HG02610 (cell line): ENCODE measurements around the gene MED12L.

ENCODE experiments used
- ATAC-seq: cut with Tn5 transposase; IDR thresholded peaks from one replicate; pipeline ENCODE4 v1.9.1; 2021; ENCODE audit warnings: mild to moderate bottlenecking, moderate library complexity; ENCODE audit not compliant: unreplicated experiment

MED12L gene

DNA sequence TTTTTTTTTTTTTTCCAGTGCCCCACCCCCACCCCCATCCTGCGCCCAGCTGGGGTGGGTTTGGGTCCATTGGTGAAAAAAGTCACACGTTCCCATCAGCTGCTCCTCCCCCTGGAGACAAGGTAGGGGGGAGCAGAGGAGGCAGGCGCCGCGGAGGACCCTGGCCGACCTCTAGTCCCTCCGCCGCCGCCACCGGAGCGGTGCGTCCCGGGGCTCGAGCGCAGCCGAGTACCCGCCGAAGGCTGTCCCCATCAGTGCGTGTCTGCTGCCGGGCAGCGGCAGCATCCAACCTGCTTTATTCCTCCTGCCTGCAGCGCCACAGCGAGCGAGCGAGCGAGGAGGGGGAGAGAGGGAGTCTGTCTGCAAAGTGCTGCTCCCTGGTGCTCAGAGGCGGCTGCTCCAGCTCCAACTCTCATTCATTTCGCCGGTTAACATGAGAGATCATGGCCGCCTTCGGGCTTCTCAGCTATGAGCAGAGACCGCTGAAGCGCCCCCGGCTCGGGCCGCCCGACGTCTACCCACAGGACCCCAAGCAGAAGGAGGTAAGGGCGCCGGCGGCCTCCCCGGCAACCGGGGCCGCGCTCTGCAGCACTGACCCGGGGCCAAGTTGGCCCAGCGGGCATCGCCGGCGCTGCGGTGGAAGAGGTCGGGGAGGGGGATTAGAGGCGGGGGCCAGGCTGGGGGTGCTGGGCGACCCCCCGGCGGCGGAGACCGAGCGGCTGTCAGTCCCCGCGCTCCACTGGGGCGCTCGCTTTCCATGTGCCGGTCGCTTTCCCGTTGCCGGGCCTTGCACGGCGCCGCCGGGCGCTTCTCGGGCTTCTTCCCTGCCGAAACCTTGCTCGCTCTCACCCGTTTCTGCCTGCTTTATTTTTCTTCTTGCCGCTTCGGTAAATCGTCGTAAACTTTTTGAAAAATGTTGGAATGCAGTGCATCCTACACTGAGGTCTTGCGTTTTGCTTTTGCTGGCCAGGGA lies 1.3 kb downstream of the MED12L start:
- peak; percentile 79 for ATAC-seq

- no peak for ATAC-seq
Measured at GRCh38 chr3:151087648-151088047, 2.2 kb downstream of the MED12L start.

- ATAC-seq: no peak
Measured at GRCh38 chr3:151091685-151092345, 6.4 kb downstream of the MED12L start.

- no peak for ATAC-seq
Measured at GRCh38 chr3:151093148-151093547, 7.7 kb downstream of the MED12L start.

- ATAC-seq: no peak
Measured at GRCh38 chr3:151093905-151094304, 8.4 kb downstream of the MED12L start.

DNA sequence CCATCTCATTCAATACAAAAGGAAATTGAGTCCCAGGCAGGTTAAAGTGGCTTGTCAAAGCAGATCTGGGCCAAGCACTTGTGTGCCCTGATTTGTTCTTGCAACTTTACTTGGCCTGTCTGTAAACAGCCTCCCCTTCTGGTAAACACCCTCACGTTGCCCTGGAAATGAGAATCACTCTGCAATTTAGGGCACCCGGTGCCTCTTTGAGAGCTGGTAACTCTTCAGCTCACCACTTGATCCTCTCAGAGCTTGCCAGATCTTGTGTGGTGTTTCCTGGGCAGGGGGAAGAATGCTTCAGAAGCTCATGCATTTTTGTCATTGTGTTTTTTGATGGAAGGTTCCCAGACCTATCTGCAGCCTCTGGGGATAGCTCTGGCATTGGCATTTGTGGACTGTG lies 11.3 kb downstream of the MED12L start:
- ATAC-seq: no peak

- ATAC-seq: no peak
Measured at GRCh38 chr3:151100076-151100475, 14.6 kb downstream of the MED12L start.

GRCh38 chr3:151101270-151101969 lies 16.0 kb downstream of the MED12L start:
- ATAC-seq: no peak

- no peak for ATAC-seq
Measured at GRCh38 chr3:151106311-151106710, 20.8 kb downstream of the MED12L start.

- no peak for ATAC-seq
Measured at GRCh38 chr3:151107177-151107576, 21.7 kb downstream of the MED12L start.

DNA sequence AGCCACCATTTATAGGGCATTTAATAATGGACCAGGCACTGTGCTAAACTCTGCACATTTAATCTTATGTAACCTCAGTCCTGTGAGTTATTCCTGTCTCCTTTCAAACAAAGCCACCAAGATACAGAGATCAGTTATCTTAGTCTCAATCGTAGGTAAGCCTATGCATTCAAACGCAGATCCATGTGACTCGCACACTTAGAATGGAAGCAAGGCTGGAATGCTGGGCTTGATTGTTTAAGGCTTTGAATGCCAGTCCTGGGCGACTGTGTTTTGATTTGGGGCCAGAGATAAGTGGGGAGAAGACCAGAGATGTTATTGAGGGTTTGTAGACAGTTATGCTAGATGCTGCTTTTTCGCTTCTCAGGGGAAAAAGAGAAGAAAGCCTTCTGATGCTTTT lies 22.2 kb downstream of the MED12L start:
- no peak for ATAC-seq

DNA sequence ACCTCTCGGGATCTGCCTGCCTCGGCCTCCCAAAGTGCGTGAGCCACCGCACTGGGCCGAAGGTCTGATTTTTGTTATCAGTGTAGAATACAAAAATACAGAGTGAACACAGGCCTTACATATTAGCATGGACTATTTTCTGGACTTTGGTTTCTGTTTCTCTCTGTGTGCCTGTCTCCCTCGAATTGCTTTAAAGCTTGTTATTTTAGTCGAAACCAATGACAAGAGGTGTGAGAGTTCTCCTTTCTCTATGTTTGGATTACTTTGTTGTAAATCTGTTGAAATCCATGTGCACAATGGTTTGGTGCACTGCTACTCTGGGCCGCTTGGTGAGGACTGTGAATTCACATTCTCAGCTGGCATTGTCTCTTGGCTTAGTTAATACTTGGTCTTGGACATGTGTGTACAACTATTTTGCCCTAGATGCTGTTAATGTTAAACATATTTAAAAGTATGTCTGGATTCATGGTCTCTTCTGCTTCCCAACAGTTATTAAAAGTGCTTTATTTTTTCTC lies 23.9 kb downstream of the MED12L start:
- ATAC-seq: no peak

DNA sequence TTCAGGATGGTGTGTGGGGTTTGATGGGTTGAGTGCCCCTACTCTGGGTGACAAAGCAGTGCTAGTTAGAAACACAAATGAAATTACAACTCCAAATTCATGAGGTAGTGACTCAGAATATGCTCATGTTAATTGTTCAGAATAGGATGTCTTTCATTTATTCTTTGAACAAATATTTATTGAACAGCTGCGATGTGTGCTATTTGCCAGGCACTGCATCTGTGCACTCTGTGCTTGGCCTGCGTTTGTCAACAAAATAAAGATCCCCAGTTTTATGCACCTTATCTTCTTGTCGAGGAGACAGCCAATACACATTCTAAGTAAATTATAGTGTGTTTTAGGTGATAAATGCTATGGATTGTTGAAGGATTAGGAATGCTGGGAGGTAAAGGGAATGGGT lies 27.3 kb downstream of the MED12L start:
- ATAC-seq: no peak

DNA sequence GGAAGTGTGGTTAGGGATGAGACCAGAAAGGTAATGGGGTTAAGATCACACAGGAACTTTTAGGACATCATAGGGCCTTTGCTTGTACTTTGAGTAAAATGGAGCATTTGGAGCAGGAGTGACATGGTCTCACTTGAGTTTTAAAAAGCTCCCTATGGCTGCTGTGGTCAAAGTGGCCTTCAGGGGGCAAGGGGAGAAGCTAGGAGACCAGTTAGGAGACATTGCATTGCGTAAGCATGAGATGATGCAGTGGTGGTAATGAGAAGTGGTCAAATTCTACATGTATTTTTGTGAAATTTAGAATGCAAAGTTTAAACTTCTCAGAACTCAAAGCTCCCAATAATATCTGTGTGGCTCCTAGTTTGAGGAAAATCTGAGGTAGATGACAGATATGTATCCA lies 27.9 kb downstream of the MED12L start:
- no peak for ATAC-seq

DNA sequence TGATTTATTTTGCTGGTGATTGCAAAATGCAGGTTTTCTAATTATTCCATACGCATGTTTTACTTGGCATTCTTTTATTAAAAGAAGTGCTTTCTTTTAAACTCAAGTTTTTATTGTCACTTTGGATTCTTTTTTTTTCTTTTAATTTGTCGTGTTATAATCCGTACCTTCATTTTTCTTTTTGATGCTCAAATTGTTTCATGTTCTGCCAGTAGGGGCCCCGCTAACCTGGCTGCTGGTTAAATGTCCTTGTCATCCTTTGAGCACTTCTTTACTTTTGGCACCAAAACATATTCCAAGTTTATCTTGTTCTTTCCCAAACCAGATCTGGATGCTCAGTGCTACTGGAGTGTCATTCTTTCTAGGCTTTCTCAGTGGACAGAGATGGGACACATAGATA lies 31.6 kb downstream of the MED12L start:
- no peak for ATAC-seq

DNA sequence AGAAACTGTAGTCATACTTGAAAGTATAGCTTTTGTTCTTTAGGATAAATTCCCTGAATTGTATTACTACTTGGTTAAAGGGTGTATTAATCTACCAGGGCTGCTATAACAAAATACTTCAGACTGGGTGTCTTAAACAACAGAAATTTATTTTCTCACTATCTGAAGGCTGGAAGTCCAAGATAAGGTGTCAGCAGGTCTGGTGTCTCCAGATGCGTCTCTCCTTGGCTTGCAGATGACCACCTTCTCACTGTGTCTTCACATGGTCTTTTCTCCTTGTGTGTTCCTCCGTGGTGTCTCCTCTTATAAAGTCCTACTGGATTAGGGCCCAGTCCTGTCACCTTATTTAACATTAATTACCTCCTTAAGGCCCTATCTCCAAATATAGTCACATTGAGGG lies 33.7 kb downstream of the MED12L start:
- no peak for ATAC-seq

GRCh38 chr3:151120409-151120808 lies 34.9 kb downstream of the MED12L start:
- no peak for ATAC-seq

GRCh38 chr3:151121016-151121415 lies 35.6 kb downstream of the MED12L start:
- no peak for ATAC-seq

GRCh38 chr3:151123827-151124226 lies 38.4 kb downstream of the MED12L start:
- no peak for ATAC-seq

- ATAC-seq: no peak
Measured at GRCh38 chr3:151124476-151124875, 39.0 kb downstream of the MED12L start.

GRCh38 chr3:151130428-151130827 lies 45.0 kb downstream of the MED12L start:
- ATAC-seq: no peak
